Jurkat, Clone E6-1 (cell line): Measurements from ENCODE around the gene HNRNPA1.
"Not testable (repeated sequence)": the region's sequence is repeated elsewhere in the genome, so short reads cannot be mapped to it uniquely, and the experiment has no call there.

Experiments used
- DNase-seq: peaks from one replicate; pipeline ENCODE4 v3.0.0-alpha.2; 2011; ENCODE audit warnings: low read depth, low spot score
- H3K4me3 ChIP-seq: 2 replicates; pipeline ENCODE4 v1.5.1; 2011; ENCODE audit warnings: mild to moderate bottlenecking, low read length, control low read depth, moderate library complexity

The HNRNPA1 gene

DNA sequence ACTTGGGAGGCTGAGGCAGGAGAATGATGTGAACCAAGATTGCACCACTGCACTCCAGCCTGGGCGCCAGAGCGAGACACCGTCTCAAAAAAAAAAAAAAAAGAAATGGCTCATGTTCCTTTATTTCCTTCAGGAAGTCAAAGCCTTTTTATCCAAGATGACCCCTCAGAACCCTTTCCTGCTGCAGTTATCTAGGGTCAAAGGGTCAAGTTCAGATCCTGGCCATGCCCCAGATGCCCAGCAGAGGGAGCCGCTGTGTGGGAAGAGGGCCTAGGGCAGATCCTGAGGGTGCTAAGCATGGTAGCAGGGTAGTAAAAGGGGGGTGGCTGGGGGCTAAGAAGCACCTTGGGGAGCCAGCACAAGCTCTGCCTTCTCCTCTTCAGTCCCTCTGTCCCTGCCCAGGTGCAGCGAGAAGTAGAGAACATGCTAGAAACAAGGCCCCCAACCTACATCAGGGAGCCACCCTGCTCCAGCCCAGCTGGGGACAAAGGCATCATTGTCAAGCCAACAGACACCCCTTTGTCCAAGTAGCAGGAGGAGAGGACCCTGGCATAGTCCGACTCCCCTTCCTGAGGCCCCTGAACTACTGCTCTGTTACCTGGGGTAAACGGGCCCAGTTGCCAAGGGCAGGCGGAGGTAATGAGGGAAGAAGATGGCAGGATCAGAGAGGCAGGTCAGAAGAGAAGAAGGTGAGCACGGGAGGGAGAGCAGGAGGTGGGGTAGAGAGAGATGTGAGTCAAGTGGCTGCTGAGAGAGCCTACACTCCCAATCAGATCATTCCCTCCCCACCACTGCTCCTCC is 13.8 kb downstream of the HNRNPA1 start:
- H3K4me3 ChIP-seq, result no peak overlapping the region
- peak; percentile 53 for DNase-seq

DNA sequence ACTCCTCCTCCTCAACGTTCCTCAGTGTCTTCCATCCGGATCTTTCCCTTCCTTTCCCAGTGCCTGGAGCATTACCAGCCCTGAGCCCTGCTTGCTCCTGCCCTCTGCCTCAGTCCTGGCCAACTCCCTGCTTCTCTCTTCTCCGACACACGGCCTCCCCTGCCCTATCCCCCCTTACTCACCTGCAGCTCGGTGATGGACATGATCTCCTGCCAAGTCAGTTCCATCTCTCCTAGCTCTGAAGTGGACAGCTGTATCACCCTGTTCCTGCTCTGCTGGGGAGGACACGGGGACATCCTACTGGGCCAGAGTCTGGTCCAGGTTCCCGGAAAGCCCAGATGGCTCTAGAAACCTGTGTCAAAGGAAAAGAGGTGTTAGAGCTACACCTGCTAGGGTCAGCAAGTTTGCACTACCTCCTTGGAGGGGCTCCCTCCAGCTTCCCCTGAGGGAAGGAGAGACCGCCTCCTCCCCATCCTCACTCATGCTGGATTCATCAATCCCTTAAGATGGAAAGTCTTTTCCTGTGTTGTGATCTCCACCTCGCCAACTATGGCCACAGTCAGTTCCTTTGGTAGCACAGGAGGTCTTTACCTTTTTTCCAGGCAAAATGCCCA is 14.5 kb downstream of the HNRNPA1 start:
- DNase-seq, result no peak
- H3K4me3 ChIP-seq, result no peak overlapping the region

DNA sequence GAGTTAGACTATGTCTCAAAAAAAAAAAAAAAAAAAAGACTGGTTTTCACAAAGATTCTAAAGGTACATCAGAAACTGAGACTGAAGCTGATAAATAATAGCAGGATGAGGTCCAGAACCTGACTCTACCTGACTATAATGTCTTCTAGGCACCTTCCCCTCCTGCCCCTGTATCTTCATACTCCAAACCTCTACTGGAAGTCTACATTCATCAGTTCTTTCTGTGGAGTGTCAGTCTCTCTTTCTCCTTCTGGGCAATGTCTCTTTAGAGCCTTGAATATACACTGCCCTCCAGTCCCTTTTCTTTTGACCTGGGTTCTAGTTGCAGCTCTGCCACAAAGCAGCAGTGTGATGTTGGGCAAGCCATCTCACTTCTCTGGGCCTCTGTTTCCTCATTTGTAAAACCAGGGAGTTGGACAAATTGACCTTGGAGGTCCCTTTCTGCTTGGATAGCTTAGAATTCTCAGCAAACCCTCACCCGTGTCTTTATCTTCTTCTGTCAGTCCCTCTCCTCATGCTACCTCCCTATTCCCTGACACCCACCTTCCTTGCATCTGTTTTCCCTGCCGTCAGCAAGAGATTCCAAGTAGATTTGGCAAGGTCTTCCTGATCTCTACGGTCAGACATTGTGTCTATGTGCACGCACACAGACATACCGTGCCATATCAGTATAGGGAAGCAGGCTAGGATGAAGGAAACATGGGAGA is 16.0 kb downstream of the HNRNPA1 start:
- no peak for DNase-seq
- H3K4me3 ChIP-seq, result no peak overlapping the region

DNA sequence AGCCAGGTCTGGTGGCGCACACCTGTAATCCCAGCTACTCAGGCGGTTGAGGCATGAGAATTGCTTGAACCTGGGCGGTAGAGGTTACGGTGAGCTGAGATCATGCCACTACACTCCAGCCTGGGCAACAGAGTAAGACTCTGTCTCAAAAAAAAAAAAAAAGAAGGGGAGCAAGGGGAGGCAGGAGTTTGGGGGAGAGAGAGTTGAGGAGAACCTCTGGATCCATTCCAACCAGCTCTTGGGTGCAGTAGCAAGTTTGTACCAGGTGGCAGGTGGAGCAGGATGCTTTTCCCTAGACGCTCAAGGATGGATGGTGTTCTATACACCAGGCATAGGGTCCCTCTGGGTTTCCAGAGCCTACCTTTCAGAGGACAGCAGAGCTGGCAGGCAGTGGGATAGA is 18.4 kb downstream of the HNRNPA1 start:
- DNase-seq, result no peak
- no peak overlapping the region for H3K4me3 ChIP-seq

- no peak for DNase-seq
Measured at GRCh38 chr12:54299515-54300224, 19.1 kb downstream of the HNRNPA1 start.

DNA sequence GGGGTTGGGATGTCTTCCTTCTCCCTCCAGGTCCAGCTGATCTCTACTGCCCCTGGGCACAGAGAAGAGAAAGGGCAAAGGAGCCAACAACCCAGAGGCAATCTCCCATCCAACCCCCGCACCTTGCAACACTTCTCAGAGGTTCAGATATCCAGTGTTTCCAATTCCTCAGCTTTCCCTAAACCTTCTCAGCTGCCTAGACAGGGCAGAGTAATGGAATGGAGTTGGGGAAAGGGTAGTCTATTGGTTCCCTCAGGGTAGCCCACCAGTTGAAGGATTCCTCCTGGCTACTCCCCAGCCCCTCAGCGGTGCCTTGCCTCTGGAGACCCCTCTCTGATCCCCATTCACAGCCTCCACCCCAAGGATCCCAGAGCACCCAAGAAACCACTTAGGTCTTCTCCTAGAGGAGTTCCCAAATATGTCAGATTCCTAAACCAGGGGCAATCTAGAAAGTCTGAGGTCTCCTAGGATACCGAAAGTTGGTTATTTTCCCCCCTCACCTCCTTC is 19.8 kb downstream of the HNRNPA1 start:
- no peak for DNase-seq
- no peak overlapping the region for H3K4me3 ChIP-seq

More at GRCh38 chr12:54299515-54300224, 19.1 kb downstream of the HNRNPA1 start:
- H3K4me3 ChIP-seq, result no peak overlapping the region

DNA sequence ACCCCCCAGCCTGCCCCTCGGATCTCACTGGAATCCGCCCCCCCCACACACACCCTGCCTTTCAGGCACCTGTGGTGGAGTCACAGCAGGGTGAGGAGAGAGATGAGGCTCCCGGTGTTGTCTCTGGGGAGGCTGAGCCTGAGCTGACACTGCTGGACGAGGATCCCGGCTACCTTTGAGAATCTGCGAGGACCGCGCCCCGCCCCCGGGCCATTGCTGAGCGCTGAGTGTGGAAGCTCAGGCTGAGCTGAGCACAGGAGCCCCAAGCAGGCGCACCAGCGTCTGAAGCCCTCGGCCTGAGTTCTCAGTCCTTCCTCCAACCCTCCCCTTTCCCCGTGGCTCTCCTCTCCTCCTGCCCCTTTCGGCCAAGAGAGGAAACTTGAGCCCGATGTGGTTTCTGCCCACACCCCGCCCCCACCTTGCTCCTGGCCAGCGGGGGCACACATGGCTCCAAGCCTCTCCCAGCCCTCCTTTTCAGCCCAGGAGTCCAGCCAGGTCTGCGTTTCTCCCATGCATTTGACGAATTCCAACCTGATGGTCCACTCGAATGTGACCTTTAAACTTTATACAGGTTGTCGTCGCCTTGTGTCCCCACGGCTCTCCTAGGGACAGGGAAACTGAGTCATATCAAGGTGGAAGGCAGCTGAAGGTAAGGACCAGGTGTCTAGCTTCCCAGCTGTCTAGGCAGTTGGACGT is 20.4 kb downstream of the HNRNPA1 start, which contains the start of gene NFE2:
NFE2 (minus strand) TSS at position 284 of the 696 bp plus-strand sequence. CDS start 5,767 bp downstream, outside the sequence.
- no peak for DNase-seq
- no peak within 1 kb of the TSS for H3K4me3 ChIP-seq

- no peak overlapping the region for H3K4me3 ChIP-seq
- no peak for DNase-seq
Measured at GRCh38 chr12:54301428-54302048, 21.0 kb downstream of the HNRNPA1 start.

GRCh38 chr12:54303640-54304039 is 23.1 kb downstream of the HNRNPA1 start:
- H3K4me3 ChIP-seq, result peak overlapping the region; percentile 32
- no peak for DNase-seq

DNA sequence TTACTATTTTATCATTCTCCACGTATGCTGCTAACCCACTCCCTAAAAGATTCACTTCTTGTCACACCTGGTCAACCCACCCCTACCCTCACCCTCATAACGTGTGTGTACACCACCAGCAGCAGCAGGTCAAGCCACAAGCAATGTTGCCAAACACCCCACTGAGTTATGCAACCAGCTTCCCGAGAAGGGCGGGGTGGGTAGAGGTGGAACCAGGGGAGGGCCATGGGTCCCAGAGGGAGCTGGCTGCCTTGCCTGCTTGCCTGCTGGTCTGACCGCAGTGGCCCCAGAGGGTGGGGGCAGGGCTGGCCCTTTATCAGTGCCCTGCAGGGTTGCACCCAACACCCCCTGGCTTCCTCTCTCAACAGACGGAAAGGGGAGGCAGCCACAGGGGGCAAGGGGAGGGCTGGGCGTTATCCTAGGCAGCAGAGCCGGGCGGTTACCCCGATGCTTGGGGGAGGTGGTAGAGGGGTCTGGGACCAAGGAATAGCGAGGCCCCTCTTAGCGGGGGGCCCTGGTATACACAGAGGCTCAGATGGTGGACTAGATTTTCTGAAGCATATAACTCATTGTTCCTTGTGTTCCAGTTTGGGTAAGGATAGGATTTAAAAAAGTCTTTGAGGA is 23.8 kb downstream of the HNRNPA1 start:
- H3K4me3 ChIP-seq, result peak overlapping the region; percentile 32
- peak; percentile 95 for DNase-seq

DNA sequence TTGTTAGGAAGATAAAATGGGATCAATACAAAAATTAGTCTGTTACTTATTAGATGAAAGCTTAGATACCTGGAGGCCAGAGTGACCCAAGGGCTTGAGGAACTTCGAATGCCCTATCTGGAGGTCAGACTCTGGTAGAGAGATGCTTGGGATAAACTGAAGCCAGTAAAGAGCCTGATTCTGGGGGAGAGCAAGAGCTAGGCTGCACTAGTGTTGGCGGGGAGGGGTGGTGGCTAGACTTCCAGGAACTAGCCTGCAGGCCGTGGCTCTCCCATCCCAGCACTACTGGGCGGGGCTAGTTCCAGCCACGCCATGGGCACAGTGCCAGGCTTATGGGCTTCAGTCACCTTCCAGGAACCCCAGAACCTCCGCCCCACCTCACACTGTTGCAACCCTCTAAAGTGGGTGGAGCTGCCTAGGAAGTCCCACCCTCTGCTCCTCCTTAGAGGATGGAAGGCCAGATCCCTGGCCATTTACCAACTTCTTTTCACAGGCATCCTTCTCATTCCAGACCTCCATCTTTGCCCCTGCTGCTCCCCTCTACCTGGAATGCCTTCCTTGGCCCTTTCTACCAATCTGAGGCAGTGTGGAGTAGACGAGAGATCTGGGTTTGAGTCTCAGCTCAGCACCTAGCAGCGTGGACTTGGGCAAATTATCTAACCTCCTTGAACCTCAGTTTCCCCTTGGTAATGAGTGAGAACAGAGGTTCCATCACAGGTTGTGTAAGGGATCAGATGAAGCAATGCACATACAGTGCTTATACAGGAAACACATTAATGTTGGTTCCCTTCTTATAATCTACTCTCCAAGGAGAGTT is 26.6 kb downstream of the HNRNPA1 start:
- H3K4me3 ChIP-seq, result no peak overlapping the region
- DNase-seq, result peak; percentile 53

- no peak for DNase-seq
- H3K4me3 ChIP-seq, result no peak overlapping the region
Measured at GRCh38 chr12:54311051-54311450, 30.5 kb downstream of the HNRNPA1 start.

GRCh38 chr12:54312309-54312708 is 31.8 kb downstream of the HNRNPA1 start:
- not testable (repeated sequence) for DNase-seq, H3K4me3 ChIP-seq

GRCh38 chr12:54321363-54321762 is 40.8 kb downstream of the HNRNPA1 start:
- no peak overlapping the region for H3K4me3 ChIP-seq
- DNase-seq, result no peak

DNA sequence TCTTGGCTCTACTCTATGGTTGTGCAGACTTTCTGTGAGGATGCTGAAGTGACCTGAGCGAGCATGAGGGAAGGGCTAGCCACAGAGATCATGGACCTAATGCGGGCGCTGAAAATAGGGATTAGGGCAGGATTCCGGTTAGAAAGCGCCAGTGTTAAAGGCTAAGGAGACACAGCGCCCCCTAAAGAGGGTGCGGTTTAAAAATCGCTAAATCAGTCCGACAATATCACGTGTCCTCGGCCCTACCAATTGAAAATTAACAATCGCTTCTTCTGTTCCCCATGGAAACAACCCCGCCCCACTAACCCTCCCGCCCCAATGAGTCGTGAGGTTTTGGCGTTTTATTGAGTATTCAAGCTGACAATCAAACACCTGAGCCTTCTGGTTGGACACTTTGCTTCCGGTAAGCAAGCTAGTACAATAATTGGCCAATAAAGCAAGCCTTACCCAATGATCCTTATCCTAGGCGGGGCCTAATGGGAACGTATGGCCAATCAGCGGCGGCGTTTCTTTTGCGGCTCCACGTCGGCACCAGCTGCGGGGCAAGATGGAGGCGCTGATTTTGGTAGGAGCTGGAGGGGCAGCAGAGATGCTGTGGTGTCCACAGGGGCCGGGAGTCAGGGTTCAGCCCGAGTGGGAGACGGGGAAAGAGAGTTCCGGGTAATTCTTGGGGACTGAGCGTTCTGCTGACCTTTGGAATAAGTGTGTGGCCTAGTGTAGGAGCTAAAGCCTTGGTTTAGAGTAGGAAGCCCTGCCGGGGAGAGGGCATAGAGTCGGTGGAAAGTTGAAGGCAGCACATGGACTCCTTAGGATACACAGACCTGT is 44.3 kb downstream of the HNRNPA1 start, which contains the start of gene COPZ1:
COPZ1 (plus strand) TSS at position 515 of the 825 bp plus-strand sequence; CDS start at position 548, 33 bp downstream.
- peak; percentile 100 for DNase-seq
- H3K4me3 ChIP-seq, result peak within 1 kb of the TSS; percentile 99
